Gastroesophageal sphincter (tissue), 3 donors: ENCODE measurements around the gene AREG.

Experiments used
- POLR2A ChIP-seq, 2 donors: fragments of 450-650 bp; IDR thresholded peaks; one replicate each; pipeline ENCODE4 v1.6.1; 2017; ENCODE audit warnings: antibody characterized with exemption in 2 of 2, mild to moderate bottlenecking in 2 of 2, moderate library complexity in 1 of 2
- TF ChIP-seq, protein P1 (sequence below), 4 experiments: fragments of 200-600 bp in 2 of 4; fragments of 450-650 bp in 2 of 4; sonication (generic) in 1 of 4; IDR thresholded peaks; one replicate each; pipeline ENCODE4 v1.5.1; 2017 to 2019; ENCODE audit warnings: antibody characterized with exemption in 4 of 4, mild to moderate bottlenecking in 2 of 4, moderate library complexity in 2 of 4

DNA sequence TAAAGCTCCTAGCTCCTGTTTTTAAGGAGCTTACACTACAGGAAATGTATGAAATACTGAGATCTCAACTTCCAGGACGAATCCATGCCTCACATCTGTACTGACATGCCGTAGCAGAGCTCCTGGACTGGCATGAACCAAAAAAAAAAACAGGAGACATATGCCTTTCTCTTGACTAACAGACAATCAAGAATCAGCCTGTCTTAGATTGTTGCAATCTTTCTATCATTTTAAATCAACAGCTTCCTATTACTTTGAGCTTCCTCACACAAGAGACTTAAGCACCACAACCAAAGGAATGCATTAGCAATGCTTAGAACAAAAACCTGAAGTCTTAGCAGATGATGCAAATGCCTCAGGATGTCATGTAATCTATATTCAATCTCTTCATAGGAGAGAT lies 34.7 kb upstream of the AREG start:
- TF ChIP-seq, protein P1, sequence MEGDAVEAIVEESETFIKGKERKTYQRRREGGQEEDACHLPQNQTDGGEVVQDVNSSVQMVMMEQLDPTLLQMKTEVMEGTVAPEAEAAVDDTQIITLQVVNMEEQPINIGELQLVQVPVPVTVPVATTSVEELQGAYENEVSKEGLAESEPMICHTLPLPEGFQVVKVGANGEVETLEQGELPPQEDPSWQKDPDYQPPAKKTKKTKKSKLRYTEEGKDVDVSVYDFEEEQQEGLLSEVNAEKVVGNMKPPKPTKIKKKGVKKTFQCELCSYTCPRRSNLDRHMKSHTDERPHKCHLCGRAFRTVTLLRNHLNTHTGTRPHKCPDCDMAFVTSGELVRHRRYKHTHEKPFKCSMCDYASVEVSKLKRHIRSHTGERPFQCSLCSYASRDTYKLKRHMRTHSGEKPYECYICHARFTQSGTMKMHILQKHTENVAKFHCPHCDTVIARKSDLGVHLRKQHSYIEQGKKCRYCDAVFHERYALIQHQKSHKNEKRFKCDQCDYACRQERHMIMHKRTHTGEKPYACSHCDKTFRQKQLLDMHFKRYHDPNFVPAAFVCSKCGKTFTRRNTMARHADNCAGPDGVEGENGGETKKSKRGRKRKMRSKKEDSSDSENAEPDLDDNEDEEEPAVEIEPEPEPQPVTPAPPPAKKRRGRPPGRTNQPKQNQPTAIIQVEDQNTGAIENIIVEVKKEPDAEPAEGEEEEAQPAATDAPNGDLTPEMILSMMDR (IDR thresholded peaks at IDR 0.05) = no peak
- no peak for TF ChIP-seq POLR2A (IDR thresholded peaks at IDR 0.05)
